ENCODE results near the gene SPOCD1.
A peak's percentile ranks its signal among the peaks of the same experiment; 100 is the strongest.
"Not testable (repeated sequence)": the region's sequence is repeated elsewhere in the genome, so short reads cannot be mapped to it uniquely, and the experiment has no call there.

The SPOCD1 gene

DNA sequence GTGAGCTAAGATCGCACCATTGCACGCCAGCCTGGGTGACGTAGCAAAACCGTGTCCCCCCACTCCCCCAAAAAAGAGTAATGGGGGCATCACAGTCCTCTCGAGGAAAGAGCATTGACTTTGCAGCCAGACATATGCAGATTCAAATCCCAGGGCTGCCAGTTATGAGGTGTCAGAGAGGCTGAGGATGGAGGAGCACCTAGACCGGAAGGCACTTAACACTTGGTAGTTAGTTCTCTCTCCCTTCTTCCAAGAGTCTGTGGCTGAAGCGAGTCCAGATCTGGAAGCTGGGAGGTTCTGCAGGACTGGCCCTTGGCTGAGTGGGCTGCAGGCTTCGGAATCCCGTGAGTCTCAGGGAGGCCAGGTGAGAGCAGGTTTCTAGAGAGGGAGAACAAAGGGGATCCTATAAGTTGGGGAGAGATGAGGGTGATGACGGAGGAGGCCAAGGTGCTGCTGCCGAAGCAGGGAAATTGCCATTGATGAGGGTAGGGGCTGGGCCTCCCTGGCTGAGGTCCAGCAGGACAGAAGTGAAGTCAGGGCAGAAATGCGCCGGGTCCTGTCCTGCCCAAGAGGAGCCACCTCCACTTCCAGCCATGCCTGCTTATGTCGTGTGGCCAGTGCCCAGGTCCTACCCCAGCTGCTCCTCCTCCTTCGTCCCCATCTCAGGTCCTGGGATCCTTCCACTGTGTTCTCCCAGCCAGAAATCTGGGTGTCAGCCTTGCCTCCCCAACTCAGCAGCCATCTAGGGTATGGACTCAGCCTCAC lies 13.3 kb upstream of the SPOCD1 start:
- no peak for DNase-seq (ENCODE audit: low spot score)

DNA sequence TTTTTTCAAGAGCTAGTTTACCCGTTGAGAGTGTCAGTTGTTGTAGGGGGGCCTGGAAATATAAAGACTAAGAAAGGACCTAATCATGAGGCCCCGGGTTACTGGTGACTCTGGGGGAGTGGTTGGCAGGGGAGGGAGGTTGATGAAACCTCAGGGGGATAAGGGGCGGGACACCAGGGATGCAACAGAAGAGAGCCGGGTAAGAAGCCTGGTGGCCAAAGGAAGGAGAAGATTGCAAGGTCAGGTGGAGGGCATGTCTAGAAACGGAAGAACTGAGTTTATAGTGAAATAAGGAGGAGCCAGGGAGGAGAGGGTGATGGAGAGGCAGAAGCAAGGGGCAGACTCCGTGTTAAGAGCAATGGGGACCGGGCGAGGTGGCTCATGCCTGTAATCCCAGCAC lies 12.5 kb upstream of the SPOCD1 start:
- DNase-seq (ENCODE audit: low spot score): no peak

DNA sequence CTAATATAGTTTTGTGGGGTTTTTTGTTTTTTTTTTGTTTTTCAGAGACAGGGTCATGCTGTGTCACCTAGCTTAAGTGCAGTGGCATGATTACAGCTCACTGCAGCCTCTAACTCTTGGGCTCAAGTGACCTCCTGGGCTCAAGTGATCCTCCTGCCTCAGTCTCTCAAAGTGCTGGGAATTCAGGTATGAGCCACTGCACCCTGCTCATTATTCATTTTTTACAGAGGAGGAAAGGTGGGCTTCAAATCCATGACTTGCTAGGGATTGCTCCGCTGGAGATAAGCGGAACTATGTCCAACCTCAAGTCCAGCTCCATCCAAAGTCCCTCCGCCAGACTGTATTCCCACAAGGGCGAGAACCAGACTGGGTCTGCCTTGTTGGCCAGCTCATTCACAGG lies 8.0 kb upstream of the SPOCD1 start:
- DNase-seq (ENCODE audit: low spot score): no peak

DNA sequence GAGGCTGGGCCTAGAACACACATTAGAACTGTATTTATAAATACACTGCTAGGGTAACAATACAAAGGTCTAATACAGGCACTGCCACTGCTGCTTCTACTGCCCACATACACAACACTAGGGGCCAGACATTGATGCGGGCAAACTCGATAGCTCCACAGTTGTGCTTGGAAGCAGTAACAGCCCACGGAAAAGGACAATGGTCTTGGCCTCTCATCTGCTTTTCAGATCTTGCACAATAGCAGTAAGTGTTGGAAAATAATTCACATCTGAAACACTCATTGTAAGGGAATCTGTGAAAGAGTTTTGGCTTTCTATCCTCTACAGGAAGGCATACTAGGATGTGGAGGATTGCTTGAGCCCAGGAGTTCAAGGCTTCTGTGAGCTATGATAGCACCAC lies 6.9 kb upstream of the SPOCD1 start:
- DNase-seq (ENCODE audit: low spot score): no peak

DNA sequence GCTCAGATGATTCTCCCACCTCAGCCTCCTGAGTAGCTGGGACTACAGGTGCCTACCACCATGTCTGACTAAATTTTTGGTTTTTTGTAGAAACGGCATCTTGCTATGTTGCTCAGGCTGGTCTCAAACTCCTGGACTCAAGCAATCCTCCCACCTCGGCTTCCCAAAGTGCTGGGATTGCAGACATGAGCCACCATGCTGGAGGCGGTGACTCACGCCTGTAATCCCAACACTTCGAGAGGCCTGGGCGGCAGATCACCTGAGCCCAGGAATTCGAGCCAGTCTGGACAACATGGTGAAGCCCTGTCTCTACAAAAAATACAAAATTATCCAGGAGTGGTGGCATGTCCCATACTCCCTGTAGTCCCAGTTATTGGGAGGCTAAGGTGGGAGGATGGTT lies 4.4 kb upstream of the SPOCD1 start:
- not testable (repeated sequence) for DNase-seq (ENCODE audit: low spot score)

DNA sequence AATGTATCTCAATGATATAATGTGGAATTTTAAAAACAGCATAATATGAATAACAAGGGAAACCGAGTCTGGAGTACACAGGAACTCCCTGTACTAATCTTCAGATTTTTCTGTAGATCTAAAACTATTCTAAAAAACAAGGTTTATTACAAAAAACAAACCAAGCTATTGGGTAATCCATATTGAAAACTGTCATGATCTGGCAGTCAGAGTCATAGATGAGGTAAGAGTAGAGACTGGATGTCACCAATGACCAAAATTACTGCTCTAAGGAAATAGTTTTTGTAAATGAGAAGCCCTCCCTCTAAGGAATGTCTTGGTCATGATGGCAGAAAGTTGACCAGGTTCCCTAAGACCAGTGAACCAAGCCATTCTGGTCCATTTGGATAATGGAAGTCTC lies 2.4 kb upstream of the SPOCD1 start:
- no peak for DNase-seq (ENCODE audit: low spot score)

DNA sequence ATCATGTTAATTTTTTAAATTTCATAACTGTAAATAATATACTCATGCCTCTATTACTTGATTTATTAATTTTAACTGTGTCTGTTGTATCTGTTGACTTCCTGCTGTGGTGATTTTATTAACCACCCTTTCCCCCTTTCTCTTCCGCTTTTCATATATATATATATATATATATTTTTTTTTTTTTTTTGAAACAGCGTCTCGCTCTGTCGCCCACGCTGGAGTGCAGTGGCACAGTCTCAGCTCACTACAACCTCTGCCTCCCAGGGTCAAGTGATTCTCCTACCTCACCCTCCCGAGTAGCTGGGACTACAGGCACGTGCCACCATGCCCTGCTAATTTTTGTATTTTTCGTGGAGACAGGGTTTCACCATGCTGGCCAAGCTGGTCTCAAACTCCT lies 1.1 kb upstream of the SPOCD1 start:
- not testable (repeated sequence) for DNase-seq (ENCODE audit: low spot score)

DNA sequence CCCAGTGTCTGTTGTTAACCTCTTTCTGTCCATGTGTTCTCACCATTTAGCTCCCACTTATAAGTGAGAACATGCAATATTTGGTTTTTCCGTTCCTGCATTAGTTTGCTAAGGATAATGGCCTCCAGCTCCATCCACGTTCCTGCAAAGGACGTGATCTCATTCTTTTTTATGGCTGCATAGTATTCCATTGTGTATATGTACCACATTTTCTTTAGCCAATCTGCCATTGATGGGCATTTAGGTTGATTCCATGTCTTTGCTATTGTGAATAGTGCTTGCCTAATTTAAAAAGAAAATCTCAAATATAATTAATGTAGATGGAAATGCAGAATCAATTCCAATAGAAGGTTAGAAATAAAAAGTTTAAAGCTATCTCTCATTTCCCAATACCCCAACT lies 679 bp upstream of the SPOCD1 start:
- not testable (repeated sequence) for DNase-seq (ENCODE audit: low spot score)

DNA sequence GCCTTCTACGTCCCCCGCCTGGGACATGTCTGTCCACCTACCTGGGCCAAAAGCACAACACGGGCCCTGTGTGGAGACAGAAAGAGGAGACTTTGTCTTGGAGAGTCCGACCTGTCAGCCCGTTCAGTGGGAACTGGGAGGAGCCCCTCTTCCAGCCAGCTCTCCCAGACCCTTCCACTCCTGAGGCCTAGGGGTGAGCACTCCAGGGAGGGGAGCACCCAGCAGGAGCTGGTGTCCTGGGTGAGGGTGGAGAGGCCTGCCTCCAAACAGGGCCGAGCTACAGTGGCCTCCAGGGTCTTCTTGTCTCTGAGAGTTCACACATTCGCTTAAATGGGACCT lies 546 bp downstream of the SPOCD1 start:
- DNase-seq (ENCODE audit: low spot score): no peak

DNA sequence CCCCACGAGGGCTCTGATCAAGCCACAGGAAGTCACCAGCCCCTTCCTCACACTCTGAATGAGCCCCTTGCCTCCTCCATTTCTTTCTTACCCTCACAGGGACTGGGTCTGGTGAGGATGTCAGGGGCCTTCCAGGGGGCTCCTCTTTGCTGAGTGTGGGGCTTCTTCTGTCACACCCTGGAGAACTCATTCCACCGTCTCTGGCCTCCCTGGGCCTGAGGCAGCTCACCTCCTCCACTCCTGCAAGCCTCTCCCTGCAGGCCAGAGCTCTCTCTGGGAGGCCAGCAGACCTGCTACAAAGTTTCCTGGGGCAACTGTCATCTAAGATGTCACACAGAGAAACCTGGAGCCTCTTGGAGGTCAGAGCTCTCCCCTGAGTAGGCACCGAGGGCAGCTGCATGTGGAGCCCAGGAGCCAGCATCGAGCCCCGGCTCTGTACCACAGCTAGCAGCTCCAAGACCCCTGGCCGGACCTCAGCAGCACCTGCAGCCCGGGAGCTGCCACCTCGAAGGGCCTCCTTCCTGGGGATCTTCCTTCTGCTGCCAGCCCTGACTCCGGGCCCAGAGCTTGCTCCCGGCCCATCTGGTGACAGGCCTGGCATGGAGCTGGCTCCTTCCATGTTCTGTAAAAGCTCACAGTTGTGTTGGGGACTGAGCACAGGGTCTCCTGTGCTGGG lies 1.1 kb downstream of the SPOCD1 start:
- DNase-seq (ENCODE audit: low spot score): no peak

DNA sequence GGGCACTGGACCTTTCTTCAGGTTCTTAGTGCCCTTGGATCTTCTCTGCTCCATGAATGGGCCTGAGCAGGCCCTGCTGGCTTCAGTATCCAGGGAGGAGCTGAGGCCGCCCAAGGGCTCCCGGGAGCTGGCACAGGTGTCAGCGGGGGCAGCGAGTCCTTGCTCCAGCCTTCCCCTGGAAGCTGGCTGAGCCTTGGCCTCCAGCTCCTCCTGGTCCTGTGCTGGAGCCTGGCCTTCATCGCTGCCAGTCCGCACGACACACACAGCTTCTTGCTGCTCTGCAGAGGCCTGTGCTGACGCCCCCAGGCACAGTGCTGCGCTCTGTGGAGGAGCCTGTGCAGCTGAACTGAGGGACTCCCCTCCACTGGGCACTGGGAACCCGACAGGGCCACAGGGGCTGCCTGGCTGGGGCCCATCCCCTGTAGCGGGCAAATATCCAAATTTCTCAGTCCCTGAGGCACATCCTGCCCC lies 1.7 kb downstream of the SPOCD1 start:
- DNase-seq (ENCODE audit: low spot score): no peak

DNA sequence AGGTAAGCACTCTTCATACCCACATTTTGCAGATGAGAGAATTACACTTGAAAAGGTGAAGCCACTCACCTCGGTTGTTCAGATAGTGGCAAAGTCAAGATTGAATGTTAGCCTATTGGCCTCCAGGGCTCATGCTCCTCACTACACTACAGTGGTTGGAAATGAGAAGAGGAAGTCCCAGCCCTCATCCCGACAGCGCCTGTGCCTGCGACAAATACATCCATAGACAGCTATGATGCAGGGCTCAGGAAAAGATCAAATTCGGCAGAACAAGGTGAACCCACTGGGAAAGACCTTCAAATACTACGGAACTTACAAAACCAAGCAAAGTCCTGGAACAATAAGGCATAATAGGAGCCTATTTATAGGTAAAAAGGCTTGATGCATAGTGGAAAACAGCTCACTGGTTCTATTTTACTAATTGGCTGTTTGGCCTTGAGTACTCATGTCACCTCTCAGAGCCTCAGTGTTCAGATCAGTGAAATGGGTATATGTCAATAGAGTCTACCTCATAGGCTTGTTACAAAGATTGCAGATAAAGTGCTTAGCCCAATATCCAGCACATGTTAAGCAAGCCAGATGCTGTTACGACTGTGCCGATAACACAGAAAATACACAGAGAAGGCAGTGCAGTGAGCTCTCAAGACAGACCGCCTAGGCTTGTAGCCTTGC lies 3.5 kb downstream of the SPOCD1 start:
- DNase-seq (ENCODE audit: low spot score): no peak

DNA sequence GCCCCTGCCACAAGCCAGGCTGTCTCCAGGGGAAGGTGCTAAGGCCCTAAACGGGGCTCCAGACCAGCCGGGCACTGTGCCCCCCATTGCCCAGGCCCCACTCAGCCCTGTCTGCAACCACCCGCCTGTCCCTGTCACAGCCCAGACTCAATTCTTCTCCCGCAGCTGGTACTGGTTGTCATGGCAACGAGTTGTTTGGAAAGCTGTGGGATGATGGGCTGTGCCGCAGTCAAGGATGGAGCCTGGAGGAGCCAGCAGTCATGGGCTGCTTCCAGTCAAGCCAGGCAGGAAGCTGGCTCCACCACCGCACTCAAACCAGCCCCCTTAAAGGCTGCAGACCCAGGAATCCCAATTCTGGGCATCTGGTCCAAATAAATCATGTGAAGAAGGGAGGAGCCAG lies 4.2 kb downstream of the SPOCD1 start:
- DNase-seq (ENCODE audit: low spot score): peak; percentile 73

DNA sequence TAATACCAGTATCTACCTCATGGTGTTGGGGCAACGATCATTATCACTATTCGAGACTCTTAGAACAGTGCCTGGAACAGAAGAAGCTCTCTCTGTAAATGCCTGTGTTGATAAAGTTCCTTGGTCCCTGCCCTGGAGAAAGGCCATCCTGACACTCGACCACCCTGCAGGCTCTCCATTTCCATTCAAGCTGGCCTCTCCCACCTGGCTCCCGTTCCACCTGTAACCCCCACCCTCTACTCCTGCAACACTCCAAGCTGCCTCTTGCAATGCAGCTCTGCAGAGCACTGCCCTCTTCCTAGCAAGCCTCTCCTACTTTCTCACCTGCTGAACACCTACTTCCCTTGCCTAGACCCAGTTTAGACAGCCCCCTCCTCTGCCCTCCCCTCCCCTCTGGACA lies 6.1 kb downstream of the SPOCD1 start:
- DNase-seq (ENCODE audit: low spot score): no peak

DNA sequence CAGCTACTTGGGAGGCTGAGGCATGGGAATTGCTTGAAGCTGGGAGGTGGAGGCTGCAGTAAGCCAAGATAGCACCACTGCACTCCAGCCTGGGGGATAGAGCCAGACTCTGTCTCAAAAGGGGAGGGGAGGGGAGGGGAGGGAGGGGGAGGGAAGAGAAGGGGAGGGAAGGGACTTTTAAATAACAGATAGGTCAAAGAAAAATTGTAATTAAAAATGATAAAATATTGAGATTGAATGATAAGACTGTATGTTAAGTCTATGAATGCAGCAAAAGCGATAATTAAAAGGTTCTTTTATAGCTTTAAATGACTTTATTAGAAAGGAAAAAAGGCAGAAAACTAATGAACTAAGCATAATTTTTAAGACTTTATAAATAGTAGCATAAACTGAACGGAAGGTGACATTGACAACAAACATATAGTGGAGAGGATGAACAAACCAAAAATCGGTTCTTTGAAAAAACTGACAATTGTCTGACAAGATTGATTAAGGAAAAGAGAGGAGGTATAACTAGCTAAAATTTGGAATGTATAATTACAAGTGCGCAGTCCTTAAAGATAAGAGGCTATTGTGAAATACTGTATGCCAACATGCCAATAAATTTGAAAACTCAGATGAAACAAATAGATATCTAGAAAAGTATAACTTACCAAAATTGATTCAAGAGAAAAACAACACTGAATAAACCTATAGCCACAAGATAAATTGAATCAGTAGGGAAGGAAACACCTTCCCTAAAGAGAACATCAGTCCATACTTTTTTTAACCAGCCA lies 8.4 kb downstream of the SPOCD1 start:
- no peak for DNase-seq (ENCODE audit: low spot score)

DNA sequence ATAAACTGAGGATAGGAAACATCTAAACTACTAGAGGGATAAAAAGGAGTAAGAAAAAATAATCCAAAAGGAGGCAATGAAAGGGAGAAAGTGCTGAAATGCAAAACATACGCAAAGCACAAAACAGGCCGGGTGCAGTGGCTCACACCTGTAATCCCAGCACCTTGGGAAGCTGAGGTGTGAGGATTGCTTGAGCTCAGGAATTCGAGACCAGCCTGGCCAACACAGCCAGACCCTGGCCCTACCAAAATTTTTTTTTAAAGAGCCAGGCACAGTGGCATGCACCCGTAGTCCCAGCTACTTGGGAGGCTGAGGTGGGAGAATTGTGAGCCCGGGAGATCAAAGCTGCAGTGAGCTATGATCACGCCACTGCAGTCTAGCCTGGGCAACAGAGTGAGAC lies 10.5 kb downstream of the SPOCD1 start:
- DNase-seq (ENCODE audit: low spot score): no peak

DNA sequence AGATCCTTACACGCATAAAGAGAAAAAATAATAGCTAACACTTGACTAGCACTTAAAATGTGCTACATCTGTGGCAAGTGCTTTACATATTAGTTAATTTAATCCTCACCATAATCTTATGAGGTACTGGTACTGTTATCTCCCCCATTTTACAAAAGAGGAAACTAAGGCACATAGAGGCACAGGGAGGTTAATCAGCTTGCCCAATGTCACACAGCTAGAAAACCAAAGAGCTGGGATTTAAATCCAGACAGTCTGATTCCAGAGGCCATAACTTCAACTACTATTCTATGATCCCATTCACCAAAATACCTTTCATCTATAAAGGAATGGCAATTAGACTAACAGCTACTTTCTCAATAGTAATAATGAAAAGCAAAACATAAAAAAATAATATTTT lies 11.7 kb downstream of the SPOCD1 start:
- DNase-seq (ENCODE audit: low spot score): no peak

DNA sequence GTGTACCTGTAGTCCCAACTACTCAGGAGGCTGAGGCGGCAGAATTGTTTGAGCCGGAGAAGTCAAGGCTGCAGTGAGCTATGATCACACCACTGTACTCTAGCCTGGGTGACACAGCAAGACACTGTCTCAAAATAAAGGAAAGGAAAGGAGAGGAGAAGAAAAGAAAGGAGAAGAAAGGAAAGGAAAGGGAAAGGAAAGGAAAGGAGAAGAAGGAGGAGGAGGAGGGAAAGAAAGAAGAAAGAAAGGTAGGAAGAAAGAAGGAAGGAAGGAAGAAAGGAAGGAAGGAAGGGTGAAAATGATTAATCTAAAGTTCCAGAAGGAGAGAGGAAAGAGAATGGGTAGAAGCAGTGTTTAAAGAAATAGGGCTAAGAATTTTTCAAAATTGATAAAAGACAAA lies 12.2 kb downstream of the SPOCD1 start:
- DNase-seq (ENCODE audit: low spot score): no peak

DNA sequence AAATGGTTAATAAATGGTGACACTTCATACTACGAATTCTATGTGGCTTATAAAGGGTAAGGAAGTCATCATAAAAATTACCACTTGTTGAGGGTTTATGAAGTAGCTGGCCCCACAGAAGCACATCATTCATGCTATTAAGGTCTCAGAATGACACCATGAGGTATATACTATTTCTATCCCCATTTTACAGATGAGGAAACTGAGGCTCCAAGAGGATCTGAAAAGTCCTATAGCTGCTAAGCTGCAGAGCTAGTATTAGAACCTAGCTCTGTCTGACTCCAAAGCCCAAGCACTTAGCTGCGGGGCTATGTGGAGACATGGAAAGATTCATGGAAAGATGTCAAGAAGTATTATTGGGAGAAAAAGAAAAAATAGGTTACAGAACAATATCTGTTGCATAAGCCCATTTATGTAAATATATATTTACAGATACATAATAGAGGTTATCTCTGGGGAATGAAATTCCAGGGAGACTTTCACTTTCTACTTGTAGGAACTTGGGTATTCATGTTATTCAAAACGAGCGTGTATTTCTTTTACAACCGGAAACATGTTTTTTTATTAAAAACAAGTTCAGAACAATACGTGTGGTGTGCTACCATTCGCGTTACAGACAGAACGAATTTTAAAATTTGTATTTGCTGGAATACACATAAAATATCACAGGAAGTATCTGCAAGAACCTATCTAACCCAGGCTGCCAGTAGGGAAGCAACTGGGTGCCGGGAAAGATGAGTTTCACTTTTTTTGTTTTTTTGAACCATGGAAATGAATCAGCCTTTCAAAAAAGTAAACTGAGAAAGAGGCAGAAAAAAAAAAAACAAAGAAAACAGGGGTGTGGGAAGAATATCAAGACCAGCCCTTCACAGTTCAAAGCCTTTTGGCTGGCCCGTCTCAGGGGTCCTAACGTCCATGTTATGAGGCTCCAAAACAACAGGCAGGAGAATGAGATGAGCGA lies 13.4 kb downstream of the SPOCD1 start:
- DNase-seq (ENCODE audit: low spot score): no peak

DNA sequence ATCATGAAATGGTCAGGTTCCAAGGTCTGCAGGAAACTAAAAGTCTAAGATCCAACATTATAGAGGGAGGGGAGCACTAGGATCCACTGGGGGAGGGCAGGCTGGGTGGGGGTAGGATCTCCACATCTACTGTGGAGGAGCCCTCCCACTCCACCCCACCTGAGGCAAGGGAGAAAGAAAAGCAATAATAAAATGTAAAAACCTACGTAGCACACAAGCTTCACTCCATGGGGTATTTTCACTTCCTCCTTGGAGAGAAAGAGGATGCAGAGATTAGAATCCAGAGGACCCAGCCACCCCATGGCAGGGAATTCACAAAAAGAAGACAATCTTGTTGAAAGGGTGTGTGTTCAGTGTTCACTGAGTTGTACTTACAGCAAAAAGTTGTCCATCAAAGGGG lies 14.4 kb downstream of the SPOCD1 start:
- DNase-seq (ENCODE audit: low spot score): no peak

DNA sequence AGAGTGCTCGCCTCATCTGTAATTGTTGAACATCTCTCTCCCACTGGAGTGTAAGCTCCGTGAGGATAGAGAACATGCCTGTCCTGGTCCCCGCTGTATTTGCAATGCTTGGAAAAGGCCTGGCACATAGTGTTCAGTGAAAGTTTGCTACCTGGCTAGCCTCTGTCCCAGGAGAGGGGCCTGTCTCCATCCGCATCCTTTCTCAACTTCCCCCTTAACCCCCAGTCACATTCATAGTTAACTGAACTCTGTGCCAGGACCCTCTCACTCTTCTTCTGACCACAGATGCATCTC lies 15.2 kb downstream of the SPOCD1 start:
- no peak for DNase-seq (ENCODE audit: low spot score)

All from hepatic stellate cell (primary cell).